Epidermal melanocyte (primary cell): ENCODE measurements around the gene DHCR24.

Experiments
- DNase-seq: peaks from one replicate; pipeline ENCODE4 v3.0.0; 2011; ENCODE audit warnings: low spot score; ENCODE audit not compliant: insufficient read length

The DHCR24 gene

DNA sequence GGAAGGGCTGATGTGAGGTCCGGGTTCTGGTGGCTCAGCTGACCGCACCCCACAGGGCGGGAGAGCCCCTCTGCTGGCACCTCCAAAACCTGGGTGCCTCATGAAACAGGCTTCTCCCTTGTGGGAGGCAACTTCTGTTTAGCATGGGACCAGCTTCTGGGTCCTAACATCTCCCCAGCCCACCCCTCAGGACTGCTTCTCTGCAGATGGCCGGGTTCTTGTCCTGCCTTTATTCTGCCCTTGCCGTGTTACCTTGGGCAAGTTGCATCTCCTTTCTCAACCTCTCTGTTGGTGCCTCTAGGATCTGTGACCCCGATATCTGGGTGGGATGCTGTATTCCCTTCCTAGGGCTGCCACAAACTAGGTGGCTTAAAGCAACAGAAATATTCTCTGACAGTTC lies 70.9 kb downstream of the DHCR24 start:
- DNase-seq, result no peak

DNA sequence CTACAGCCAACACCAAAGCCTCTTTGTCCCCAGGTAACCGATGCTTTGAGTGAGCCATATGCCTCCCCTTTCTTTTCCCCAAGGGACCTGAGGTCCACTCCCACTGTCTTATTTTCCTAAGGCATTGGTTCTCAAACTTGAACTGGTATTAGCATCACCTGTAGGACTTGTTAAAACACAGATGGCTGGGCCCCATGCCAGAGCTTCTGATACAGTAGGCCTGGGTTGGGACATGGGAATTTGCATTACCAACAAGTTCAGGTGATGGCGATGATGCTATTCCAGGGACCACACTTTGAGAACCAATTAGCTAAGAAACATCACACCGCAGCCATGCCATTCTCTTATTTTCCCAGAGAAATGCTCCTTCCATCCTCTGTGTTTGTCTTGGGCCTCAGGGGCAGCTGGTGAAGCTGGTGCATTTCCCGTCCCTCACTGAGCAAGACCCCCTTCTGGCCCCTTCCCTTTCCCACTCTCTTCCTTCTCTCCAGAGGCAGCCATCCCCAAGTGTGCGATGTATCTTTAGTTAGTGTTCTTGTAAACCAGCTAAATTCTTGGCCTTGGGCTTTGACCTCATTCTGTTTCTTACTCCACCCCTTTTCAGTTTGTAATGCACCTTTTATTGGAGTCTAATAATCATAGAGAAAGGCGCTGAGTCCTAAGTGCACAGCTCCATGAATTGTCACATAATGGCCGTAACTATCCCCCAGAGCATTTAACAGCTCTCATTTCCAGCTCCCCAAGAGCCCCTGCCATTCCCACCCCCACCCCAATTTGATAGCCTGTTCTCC lies 71.7 kb downstream of the DHCR24 start:
- no peak for DNase-seq

DNA sequence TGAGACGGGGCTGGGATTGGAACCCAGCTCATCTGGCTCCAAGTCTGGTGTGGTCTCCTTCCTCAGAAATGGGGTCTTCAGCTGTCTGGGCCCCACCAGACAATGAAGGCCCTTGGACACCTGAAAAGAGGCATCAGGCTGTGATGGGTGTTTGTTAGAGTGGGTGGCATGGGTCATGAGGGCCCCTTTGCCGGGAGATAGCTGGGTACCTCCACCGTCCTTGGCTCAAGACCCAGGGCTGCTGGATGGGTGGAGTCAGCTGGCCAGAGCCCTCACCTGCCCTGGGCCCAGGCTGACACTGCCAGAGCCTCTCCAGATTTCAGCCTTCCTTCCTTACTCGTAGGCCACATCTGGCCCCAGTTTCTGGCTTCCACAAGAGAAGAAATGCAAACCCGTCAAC lies 72.4 kb downstream of the DHCR24 start:
- peak; percentile 4 for DNase-seq

DNA sequence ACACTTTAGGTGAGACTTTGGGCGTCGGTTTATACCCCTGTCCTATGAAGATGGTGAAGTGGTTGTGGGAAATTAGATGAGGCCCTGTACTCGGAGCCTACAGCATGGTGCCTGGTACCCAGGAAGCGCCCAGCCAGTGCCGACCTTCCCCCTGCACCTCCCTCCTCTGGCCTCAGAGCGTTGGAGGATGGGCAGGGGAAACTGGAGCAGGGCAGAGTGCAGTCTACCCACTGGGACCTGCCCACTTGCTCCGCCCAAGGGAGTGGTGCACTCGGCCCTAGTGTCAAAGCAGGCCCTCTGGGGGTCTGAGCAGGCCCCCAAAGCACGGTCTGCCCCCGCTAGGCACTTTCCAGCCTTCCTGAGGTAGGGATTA lies 72.9 kb downstream of the DHCR24 start:
- no peak for DNase-seq

DNA sequence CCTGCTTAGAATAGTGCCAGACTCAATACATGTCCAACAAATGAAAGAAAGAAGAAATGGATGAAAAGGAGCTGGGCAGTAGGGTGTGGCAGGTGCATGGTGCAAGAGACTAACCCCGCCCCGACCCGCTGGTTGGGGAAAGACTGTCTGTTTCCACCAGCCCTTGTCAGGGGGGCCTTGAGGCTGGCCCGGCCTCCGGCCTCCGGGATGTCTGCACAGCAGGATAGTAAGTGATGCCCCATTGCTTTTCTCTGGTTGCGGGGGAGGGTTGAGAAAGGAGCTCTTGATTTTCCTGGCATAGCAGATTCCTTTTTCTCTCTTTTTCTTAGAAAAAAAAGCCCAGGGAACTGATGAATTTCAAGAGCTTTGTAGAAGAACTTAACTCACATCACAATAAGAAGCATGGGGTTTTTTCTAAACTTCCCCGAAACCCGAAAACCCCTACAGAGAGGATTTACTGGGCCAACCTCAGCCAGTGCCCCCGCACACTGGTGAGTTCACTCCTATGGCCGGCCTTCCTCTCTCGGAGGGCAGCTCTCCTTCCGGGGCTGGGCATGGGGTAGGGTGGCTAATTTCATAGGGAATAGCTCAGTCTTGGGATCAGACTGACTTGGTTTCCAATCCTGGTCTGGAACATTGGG lies 73.4 kb downstream of the DHCR24 start:
- DNase-seq, result peak; percentile 8

DNA sequence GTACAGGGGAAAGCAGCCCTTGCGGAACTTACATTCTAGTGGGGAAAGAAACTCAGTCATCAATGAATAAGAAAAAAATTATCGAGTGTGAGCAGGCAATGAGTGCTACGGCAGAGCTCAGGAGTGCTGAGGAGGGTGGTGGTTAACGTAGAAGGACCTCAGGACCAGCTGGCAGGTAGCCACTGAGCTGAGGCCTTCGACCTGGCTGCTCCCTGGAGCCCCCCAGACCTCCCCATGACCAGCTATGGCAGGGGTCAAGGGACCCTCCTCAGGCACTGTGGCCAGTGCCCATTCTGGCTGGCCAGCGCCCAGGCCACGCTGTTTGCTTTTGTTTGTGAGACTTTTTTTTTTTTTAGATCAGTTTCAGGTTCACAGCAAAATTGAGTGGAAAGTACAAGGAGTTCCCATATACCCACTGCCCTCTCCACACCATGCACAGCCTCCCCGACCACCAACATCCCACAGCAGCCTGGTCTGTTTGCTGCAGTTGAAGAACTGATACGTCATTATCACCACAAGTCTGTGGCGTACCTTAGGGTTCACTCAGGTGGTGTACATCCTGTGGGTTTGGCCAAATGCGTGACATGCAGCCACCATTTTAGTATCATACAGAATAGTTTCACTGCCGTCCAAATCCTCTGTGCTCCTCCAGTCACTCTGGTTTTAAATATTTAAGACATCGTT lies 74.1 kb downstream of the DHCR24 start:
- DNase-seq, result no peak

DNA sequence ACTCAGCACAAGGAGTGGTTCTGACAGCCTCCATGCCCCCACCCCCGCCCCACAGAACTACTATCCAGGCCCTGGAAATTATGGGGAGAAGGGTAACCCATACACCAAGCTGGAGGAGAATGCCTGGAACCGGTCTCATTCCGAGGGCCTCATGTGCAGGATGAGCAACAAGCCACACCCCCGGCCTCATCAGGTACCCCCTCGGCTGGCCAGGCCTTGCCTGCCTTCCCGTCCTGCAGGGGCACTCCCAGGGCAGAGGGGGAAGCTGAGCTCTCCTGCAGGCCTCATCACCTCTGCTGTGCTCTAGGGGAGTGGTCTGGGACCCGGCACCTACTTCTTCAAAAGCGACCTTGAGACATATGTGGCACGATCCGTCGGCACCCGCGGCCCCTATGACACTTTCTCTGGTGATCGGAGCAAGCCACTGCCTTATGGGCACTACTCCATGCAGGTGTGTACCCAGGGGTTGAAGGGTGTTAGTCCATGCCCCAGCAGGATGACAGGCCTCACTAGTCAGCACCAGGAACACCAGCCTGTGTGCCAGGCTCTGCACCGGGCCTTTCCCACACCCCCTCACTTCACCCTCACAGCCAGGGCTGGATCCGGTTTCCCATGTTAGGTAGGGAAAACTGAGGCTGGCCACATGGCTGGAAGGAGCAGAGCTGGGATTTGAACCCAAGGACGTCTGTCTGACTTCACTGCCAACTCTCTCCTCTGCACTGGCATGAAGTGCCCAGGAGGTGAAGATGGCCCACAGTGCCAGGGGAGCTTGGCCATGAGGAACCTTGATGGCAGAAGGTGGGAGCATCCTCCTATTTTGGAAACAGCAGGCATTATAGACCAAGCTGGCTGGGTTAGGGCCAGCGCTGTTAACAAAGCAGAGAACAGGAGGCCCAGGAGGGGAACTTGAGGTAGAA lies 75.0 kb downstream of the DHCR24 start:
- peak; percentile 14 for DNase-seq

DNA sequence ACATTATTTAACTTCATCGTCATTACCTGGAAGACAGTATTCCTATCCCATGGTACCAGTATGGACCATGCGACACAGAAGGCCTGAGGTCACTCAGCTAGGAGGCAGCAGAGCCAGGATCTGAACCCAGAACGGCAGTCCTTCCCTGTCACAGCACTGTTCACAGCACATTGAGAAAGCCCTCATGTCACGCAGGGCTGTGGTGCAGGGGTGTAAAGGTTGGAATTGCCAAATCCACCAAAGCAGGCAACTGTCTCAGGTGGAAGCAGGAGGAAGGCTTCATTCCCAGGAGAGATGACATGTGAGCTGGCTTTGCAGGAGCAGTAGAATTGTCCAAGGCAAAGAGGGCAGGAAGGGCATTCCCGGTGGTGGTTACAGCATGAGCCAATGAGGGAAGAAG lies 75.9 kb downstream of the DHCR24 start:
- no peak for DNase-seq

DNA sequence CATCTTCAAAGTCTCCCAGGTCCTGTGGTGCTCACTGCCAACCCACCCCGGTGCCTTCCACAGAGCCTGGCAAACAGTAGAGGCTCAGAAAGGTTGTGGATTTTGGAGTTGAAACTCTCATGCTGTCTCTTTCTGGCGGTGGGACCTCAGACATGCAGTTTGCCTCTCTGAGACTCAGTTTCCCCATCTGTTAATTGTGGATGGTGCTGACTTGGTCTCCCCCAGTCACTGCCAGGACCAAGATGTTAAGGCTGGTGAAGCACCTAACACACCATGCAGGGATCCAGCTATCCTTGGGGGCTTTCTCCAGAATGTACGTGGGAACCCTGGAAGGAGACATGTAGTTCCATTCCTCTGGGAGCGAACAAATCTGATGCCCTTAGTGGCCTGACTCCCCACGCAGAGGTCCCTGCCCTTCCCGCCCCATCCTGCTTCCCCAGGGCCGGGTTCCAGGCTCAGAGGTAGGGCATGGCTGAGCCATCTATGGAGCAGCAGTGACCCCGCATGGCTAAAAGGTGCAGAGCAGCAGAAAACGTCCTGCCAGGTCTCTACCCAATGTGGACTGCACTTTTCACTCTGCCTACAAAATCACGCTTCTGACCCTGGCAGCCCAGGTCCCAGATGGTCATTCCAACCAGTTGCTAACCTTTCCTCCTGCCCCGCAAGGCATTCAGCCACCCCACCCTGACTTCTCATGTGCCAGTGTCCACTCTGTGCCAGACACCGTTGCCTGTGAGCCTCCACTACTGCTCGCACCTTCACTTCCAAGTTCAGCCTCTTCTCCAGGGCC lies 76.6 kb downstream of the DHCR24 start:
- DNase-seq, result peak; percentile 90

DNA sequence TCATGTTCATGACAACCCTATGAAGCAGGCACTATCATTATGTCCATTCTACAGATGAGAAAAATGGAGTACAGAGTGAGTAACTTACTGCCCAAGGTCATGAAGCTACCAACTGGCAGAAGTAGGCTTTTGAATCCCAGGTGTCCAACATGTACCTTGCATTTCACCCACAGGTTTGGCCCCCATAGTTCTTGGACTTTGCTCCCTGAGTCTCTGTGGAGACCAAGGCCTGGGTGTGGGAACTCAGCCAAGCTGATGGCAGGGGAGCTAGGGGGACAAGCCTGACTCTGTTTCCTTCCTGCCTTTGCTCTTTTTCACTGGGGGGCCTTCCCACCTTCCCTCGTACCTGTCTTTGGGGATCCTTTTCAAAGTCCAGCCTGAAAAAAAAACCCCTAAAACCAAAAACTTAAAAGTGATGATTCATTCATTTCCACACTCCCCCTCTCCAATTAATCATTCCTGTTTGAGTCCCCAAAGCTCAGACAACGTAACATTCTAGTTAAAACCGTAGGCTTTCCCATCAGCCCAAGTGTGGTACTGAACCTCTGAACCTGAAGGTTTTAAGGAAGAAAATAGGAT lies 77.4 kb downstream of the DHCR24 start:
- DNase-seq, result peak; percentile 19

DNA sequence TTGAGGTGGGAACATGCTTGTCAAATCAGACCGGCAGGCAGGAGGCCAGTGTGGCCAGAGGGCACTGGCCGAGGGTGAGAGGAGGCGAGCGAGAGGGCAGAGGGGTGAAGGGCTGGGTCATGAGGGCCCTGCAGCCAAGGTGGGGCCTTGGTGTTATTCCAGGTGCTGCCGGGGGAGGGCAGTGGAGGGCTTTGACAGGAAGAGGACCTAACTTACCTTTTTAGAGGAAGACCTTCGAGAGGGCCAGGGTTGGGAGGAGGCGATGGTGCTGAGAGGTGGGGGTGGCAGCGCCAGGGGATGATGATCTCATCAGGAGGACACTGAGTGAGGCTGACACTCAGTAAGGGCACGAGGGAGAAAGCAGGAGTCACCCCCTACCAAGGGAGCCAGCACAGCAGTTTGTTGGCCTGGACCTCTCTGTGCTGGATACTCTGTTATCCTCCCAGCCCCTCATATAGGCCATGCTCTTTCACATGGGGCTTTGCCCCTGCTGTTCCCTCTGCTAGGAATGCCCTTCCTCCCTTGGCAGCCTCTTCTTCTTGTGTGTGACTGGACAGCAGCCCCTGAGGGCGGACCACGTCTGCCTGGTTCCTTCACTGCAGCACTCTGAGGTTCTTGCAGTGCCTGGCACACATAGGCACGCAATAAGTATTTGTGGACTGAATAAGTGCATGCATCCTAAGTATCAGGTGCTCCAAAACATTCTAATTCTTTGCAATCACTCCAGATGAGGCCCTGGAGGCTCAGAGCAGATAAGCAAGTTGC lies 78.4 kb downstream of the DHCR24 start:
- DNase-seq, result no peak

DNA sequence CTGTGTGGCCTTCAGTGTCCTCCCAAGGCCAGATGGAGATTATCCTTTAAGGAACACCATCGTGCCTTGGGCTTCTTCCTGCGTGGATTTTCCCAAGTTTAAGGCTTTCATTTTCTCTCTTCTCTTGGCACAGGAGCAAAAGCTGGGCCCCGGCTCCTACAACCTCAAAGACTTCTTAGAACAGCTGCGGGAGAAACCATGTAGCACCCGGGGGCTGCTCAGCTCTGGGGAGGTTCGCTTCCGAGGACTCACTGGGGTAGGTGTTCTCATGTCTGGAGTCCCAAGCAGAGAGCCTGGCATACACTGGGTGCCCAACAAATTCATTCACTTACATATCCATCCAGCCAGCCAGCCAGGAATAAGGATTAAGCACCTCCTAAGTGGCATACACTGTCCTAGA lies 79.2 kb downstream of the DHCR24 start:
- no peak for DNase-seq

DNA sequence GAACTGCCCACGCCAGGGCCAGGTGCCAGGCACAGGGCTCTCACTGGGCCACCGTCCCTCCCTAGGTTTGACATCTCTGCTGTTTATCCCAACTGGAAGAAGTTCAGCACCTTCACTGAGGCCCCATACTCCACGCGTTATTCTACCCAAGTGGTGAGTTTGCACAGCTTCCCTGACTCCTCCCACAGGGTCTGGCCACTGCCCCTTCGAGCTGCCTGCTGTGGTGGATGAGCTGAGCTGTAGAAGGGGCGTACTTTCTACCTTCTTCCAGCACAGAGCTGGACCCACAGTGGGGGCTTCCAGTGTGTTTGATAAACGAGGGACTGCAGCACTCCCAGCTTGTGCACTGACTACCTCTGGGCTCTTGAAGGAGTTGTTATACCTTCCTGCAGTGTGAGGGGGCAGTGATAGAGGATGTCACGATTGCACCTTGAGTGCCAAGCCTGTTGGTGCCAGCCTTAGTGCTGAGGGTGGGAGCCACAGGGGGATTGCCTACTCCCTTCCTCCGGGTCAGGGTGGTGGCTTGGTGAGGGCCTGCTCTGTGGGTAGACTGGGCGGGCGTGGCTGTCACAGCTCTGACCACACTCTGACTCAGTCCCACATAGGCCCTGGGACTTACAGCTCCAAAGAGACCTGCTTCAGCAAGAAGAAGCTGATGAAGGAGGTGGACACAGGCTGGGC lies 79.9 kb downstream of the DHCR24 start:
- DNase-seq, result no peak

DNA sequence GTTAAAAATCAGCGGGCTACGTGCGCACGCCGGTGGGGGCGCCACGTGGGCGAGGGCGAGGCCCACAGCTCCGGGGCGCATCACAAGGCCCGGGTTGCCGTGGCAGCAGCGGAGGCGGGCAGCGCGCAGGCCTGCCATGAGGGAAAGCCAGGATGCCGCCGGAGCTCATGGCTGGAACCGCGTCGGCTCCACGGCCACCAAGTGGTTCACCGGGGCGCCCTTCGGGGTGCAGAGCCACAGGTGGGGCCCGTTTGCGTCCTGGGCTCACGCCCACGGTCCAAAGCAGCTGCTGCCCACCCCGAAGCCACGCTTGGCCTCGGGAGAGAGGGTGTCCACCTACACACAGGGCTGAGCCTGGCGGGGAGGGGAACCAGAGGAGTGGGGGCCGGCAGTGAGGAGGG lies 81.0 kb downstream of the DHCR24 start:
- DNase-seq, result no peak

DNA sequence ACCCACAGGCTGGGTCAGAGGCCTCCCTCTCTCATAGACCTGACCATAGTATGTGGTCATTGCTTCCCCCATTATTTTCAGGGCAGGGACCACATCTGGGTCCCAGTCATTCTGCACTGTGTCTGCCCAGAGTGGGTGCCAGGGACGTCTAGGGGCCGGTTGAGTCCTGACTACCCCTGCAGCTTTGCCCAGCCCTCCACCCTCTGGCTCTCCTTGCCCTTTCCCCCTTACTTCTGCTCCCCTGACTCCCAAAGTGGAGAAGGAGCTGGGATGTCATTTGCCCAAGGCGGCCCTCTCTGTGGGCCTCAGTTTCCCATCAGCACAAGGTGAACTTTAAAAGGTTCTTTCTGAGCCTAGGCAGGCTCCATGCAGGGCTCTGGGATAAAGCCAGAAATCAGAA lies 81.5 kb downstream of the DHCR24 start:
- no peak for DNase-seq

DNA sequence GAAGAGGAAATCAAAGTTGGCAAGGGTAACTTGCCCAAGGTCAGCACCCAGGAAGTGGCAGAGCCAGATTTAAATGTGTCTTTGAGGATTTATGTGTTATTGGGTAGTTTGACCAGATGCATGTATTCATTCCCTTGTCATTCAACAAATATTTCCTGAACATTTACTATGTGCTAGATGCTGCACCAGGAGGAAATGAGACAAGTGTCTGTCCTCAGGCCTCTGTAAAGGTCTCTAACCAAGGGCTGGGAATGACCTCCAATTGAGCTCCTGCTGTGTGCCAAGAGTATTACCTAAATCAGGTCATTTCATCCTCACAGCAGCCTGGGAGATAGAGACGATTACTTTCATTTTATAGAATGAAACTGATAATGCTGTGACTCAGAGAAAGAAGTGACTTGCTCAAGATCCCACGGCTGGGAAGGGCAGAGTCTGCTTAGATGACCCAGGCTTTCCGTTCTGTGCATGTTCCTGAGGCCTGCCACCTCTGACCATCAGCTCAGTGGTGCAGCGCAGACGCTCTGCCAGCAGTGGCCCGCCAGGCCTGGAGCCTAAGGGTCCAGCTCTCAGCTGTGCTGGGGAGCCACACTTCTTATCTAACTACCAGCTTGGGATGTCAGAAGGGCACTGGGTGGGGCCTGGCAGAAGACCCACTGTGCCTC lies 82.4 kb downstream of the DHCR24 start:
- no peak for DNase-seq

DNA sequence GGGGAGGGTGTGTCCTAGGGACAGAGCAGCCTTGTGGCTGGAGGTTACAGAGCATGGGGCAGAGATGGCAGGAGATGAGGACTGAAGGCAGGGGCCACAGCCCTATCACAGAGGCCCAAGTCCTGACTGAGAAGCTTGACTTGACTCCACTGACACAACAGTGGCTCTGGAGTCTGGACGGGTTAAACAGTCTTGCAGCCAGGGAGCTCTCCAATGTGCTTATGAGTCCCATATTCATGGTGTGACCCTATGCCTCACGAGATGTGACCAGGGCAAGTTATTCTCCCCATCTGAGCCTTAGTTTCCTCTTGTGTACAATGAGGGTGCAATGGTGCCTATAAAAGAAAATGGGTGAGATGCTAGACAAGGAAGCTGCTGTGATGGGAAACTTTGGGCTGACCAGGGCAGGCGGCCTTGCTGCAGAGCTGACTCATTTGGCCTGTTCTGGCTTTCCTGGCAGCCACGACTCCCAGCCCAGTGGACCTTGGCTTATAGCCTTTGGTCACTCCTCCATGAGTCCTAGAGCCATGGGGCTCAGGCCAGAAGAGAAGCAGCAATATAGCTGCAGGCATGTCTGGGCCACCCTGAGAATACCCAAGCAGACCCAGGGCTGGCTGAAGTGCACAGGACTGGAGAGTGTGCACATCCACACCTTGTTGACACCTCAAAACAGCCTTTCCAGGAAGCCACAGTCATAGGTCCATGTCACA lies 83.1 kb downstream of the DHCR24 start:
- no peak for DNase-seq
